Measurements from ENCODE around the gene C3orf33.

GRCh38 chr3:155753038-155753639 is 52.9 kb downstream of the C3orf33 start:
- TF ChIP-seq BACH2 (CRISPR knock-in tag; IDR thresholded peaks at IDR 0.05; ENCODE audit: borderline replicate concordance) (no peak), TSHZ2 (CRISPR knock-in tag; IDR thresholded peaks at IDR 0.05) (no peak)
